NT2/D1 (cell line): ENCODE results near the gene ZNF12.

Experiments
- DNase-seq: peaks from one replicate; pipeline ENCODE4 v3.0.0-alpha.2; 2011; ENCODE audit warnings: low read depth, low spot score
- H3K27me3 ChIP-seq: 2 replicates; pipeline ENCODE4 v1.6.0; 2011; ENCODE audit warnings: mild to moderate bottlenecking; ENCODE audit not compliant: insufficient read length, insufficient read depth
- H3K36me3 ChIP-seq: 2 replicates; pipeline ENCODE4 v1.6.1; 2011; ENCODE audit warnings: mild to moderate bottlenecking, low read length, mixed read lengths; ENCODE audit not compliant: insufficient read depth, insufficient read length
- H3K4me1 ChIP-seq: 2 replicates; pipeline ENCODE4 v1.5.1; 2011; ENCODE audit not compliant: insufficient read depth, insufficient read length
- H3K4me3 ChIP-seq: 2 replicates; pipeline ENCODE4 v1.5.1; 2011; ENCODE audit warnings: low read depth; ENCODE audit not compliant: insufficient read length
- H3K9ac ChIP-seq: 2 replicates; pipeline ENCODE4 v1.6.0; 2011; ENCODE audit warnings: low read depth; ENCODE audit not compliant: insufficient read length
- H3K9me3 ChIP-seq: 2 replicates; pipeline ENCODE4 v1.5.1; 2011; ENCODE audit warnings: mild to moderate bottlenecking, low read length; ENCODE audit not compliant: insufficient read depth
- SUZ12 ChIP-seq: IDR thresholded peaks from 2 replicates; pipeline ENCODE4 v1.6.1; 2011; ENCODE audit not compliant: insufficient read length, insufficient read depth; ENCODE audit errors: extremely low read depth
- YY1 ChIP-seq: IDR thresholded peaks from 2 replicates; pipeline ENCODE4 v1.6.1; 2011; ENCODE audit not compliant: insufficient read length, insufficient read depth
- ZNF274 ChIP-seq: IDR thresholded peaks from 2 replicates; pipeline ENCODE4 v1.6.1; 2011; ENCODE audit warnings: mild to moderate bottlenecking, low read depth, low read length

The ZNF12 gene

GRCh38 chr7:6644728-6645127 is 62.0 kb downstream of the ZNF12 start:
- Histone ChIP-seq H3K4me3 (no peak overlapping the region), H3K27me3 (no peaks in the 10 kb centered on the region), H3K36me3 (peaks cover 91% of the 10 kb centered on the region), H3K9ac (no peak overlapping the region), H3K9me3 (0 out of 2 replicates have a peak, but pooled peaks cover 3% of the 10 kb centered on the region), H3K4me1 (peaks cover 4% of the 10 kb centered on the region)
- TF ChIP-seq SUZ12 (no peak), YY1 (no peak), ZNF274 (no peak)
- DNase-seq = no peak

GRCh38 chr7:6643915-6644625 is 62.7 kb downstream of the ZNF12 start:
- Histone ChIP-seq H3K9ac (no peak overlapping the region), H3K36me3 (peaks cover 93% of the 10 kb centered on the region), H3K4me1 (peaks cover 4% of the 10 kb centered on the region), H3K9me3 (0 out of 2 replicates have a peak, but pooled peaks cover 4% of the 10 kb centered on the region), H3K4me3 (no peak overlapping the region), H3K27me3 (no peaks in the 10 kb centered on the region)
- no peak for DNase-seq
- no peak for TF ChIP-seq ZNF274
- no peak for TF ChIP-seq SUZ12
- TF ChIP-seq YY1 = no peak

- Histone ChIP-seq H3K9me3 (0 out of 2 replicates have a peak, but pooled peaks cover 4% of the 10 kb centered on the region), H3K9ac (no peak overlapping the region), H3K4me1 (peaks cover 4% of the 10 kb centered on the region), H3K36me3 (peaks cover 90% of the 10 kb centered on the region), H3K27me3 (no peaks in the 10 kb centered on the region), H3K4me3 (no peak overlapping the region)
- no peak for DNase-seq
- TF ChIP-seq ZNF274 (no peak), SUZ12 (no peak), YY1 (no peak)
Measured at GRCh38 chr7:6642861-6643640, 63.7 kb downstream of the ZNF12 start.

GRCh38 chr7:6642239-6642839 is 64.4 kb downstream of the ZNF12 start:
- no peak overlapping the region for H3K9ac ChIP-seq
- peaks cover 82% of the 10 kb centered on the region for H3K36me3 ChIP-seq
- 0 out of 2 replicates have a peak, but pooled peaks cover 4% of the 10 kb centered on the region for H3K9me3 ChIP-seq
- TF ChIP-seq ZNF274 = no peak
- TF ChIP-seq SUZ12 = no peak
- no peak for TF ChIP-seq YY1
- H3K4me3 ChIP-seq = no peak overlapping the region
- DNase-seq = no peak
- H3K27me3 ChIP-seq = no peaks in the 10 kb centered on the region
- H3K4me1 ChIP-seq = peaks cover 4% of the 10 kb centered on the region

GRCh38 chr7:6641305-6642035 is 65.3 kb downstream of the ZNF12 start:
- H3K27me3 ChIP-seq = no peaks in the 10 kb centered on the region
- no peak overlapping the region for H3K4me3 ChIP-seq
- peaks cover 74% of the 10 kb centered on the region for H3K36me3 ChIP-seq
- DNase-seq = no peak
- TF ChIP-seq SUZ12 = no peak
- TF ChIP-seq ZNF274 = no peak
- 0 out of 2 replicates have a peak, but pooled peaks cover 4% of the 10 kb centered on the region for H3K9me3 ChIP-seq
- no peak overlapping the region for H3K9ac ChIP-seq
- H3K4me1 ChIP-seq = peaks cover 5% of the 10 kb centered on the region

GRCh38 chr7:6640246-6640721 is 66.5 kb downstream of the ZNF12 start:
- DNase-seq = no peak
- Histone ChIP-seq H3K36me3 (peaks cover 68% of the 10 kb centered on the region), H3K9ac (no peak overlapping the region), H3K9me3 (0 out of 2 replicates have a peak, but pooled peaks cover 4% of the 10 kb centered on the region), H3K27me3 (no peaks in the 10 kb centered on the region), H3K4me3 (no peak overlapping the region), H3K4me1 (peaks cover 8% of the 10 kb centered on the region)
- TF ChIP-seq ZNF274 (no peak), SUZ12 (no peak), YY1 (no peak)
